DMS53 treated with DMSO at 0.1 percent for 48 hours (cell line): ENCODE data around the gene SPDYE4.

Experiments
- DNase-seq: peaks from one replicate; lab custom pipeline; 2025; ENCODE audit not compliant: unreplicated experiment; lab: John Stamatoyannopoulos, UW

SPDYE4 gene

GRCh38 chr17:8741771-8742170 is 16.6 kb downstream of the SPDYE4 start:
- DNase-seq, result no peak

GRCh38 chr17:8741366-8741765 is 17.0 kb downstream of the SPDYE4 start:
- DNase-seq, result no peak

GRCh38 chr17:8740486-8740885 is 17.9 kb downstream of the SPDYE4 start:
- no peak for DNase-seq

- DNase-seq, result no peak
These were observed 19.2 kb downstream of the SPDYE4 start for GRCh38 chr17:8739097-8739496.

GRCh38 chr17:8736796-8737195 is 21.6 kb downstream of the SPDYE4 start:
- DNase-seq, result no peak

- no peak for DNase-seq
These were observed 22.0 kb downstream of the SPDYE4 start for GRCh38 chr17:8736362-8736761.

GRCh38 chr17:8735336-8735939 is 22.9 kb downstream of the SPDYE4 start:
- DNase-seq, result no peak

GRCh38 chr17:8734876-8735275 is 23.5 kb downstream of the SPDYE4 start:
- DNase-seq, result no peak

- no peak for DNase-seq
These were observed 25.8 kb downstream of the SPDYE4 start for GRCh38 chr17:8732406-8733085.

GRCh38 chr17:8729860-8730259 is 28.5 kb downstream of the SPDYE4 start:
- no peak for DNase-seq

GRCh38 chr17:8729421-8729820 is 28.9 kb downstream of the SPDYE4 start:
- DNase-seq, result no peak

- no peak for DNase-seq
These were observed 29.4 kb downstream of the SPDYE4 start for GRCh38 chr17:8728971-8729370.

GRCh38 chr17:8728251-8728938 is 30.0 kb downstream of the SPDYE4 start:
- no peak for DNase-seq

GRCh38 chr17:8726941-8727555 is 31.3 kb downstream of the SPDYE4 start:
- DNase-seq, result no peak

- DNase-seq, result no peak
These were observed 32.2 kb downstream of the SPDYE4 start for GRCh38 chr17:8725881-8726876.

- DNase-seq, result no peak
These were observed 33.9 kb downstream of the SPDYE4 start for GRCh38 chr17:8724451-8724850.

GRCh38 chr17:8720596-8720995 is 37.8 kb downstream of the SPDYE4 start:
- DNase-seq, result no peak

GRCh38 chr17:8719291-8720246 is 38.8 kb downstream of the SPDYE4 start:
- no peak for DNase-seq

GRCh38 chr17:8718001-8718563 is 40.3 kb downstream of the SPDYE4 start:
- DNase-seq, result no peak
